GM12892 (cell line): ENCODE measurements around the gene EIF4A2.
A peak's percentile ranks its signal among the peaks of the same experiment; 100 is the strongest.

Source experiments
- DNase-seq: peaks from one replicate; pipeline ENCODE4 v3.0.0; 2011; ENCODE audit not compliant: insufficient read length
- FAIRE-seq: peaks from 2 replicates; lab custom pipeline; 2011; peaks lifted over from hg19 to GRCh38; lab: Jason Lieb, UNC
- POLR2A ChIP-seq: IDR thresholded peaks from 2 replicates; pipeline ENCODE4 v1.6.1; 2011; ENCODE audit warnings: low read depth, low read length, control low read depth
- POLR2AphosphoS5 ChIP-seq: IDR thresholded peaks from 2 replicates; pipeline ENCODE4 v1.6.1; 2011; ENCODE audit warnings: low read depth, low read length, control low read depth
- TAF1 ChIP-seq: IDR thresholded peaks from 2 replicates; pipeline ENCODE4 v1.6.1; 2011; ENCODE audit warnings: low read depth, mild to moderate bottlenecking, control low read depth, low read length, borderline replicate concordance

Gene EIF4A2

DNA sequence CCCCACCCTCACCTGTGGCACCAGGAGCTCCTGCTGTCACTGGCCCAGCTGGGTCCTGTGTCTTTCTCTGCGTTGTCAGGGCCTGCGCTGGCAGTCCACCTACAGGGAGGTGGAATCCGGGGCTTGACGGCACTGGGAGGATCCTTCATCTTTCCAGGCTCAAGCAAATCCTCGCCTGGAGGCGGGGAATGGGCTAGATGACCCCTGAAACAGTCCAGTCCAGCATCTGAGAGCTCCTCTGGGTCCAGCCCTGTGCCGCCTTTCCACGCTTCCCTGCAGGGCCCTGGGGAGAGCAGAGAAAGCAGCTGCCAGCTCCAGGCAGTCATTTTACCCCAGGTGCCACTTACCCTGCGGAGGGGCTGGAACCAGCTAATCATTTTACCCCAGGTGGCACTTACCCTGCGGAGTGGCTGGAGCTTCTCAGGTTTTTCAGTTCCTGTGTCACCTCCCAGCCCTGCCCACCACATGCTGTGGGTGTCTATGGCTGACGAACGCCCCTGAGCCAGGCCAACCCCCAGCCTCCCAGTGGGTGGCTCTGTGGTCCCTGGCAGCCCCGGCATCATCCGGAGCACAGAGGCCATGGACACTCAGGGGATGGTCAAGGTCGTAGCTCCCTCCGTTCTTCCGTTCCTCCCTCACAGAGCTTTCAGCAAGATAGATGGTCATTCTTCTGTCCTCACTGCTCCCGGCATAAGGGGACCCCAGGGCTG, 41.2 kb downstream of the EIF4A2 start:
- FAIRE-seq = no peak
- no peak for DNase-seq
- no peak for TF ChIP-seq POLR2A
- no peak for TF ChIP-seq POLR2AphosphoS5
- TF ChIP-seq TAF1 = no peak

DNA sequence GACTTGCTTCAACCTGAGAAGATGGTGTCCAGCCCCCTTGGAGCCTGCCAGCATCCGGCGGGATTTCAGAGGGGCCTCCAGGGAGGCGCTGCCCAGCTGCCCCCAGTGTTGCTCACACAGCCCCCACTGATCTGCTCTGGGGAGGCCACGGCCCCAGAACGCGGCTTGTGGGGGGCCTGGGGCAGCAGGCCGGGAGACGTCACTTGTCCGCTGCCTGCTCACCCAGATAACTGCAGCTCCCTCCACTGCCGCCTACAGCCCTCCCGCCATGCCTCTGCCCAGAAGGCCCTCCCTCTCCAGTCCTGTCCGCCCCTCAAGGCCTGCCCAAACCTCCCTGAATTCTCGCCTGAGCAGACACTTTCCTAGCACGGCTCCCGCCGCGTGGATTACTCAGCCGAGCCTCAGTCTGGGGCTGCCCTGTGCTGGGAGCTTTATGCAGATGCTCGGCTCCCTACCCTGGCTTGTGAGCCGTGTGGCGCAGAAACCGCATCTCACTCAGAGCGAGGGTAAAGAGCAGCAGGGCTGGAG, 42.0 kb downstream of the EIF4A2 start:
- FAIRE-seq (peak; percentile 63), DNase-seq (no peak)
- TF ChIP-seq TAF1 (no peak), POLR2A (no peak), POLR2AphosphoS5 (no peak)

DNA sequence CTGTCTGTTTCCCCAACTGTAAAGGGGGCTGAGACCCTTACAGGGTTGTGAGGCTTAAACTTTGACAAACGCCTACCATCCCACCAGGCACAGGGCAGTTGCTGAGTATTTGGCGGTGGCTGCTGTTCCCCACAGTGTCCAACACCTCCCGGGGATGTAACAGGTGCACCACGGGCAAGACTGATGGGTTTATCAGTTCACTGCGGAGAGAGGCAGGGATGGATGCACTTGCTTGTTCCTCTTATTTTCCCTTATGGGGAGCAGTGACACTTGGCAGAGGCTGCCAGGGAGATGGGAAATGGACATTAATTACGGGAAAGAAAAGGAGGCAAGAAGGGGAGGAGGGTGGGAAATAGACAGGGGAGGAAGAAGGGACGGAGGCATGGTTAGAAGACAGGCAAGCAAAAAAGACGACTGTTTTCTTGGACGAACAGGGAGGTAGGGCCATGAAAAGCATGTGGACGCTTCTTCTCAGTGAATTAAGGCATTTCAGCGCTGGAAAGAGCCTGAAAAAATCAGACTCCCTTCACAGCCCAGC, 42.6 kb downstream of the EIF4A2 start:
- FAIRE-seq (no peak), DNase-seq (no peak)
- TF ChIP-seq TAF1 = no peak
- no peak for TF ChIP-seq POLR2AphosphoS5
- TF ChIP-seq POLR2A = no peak

DNA sequence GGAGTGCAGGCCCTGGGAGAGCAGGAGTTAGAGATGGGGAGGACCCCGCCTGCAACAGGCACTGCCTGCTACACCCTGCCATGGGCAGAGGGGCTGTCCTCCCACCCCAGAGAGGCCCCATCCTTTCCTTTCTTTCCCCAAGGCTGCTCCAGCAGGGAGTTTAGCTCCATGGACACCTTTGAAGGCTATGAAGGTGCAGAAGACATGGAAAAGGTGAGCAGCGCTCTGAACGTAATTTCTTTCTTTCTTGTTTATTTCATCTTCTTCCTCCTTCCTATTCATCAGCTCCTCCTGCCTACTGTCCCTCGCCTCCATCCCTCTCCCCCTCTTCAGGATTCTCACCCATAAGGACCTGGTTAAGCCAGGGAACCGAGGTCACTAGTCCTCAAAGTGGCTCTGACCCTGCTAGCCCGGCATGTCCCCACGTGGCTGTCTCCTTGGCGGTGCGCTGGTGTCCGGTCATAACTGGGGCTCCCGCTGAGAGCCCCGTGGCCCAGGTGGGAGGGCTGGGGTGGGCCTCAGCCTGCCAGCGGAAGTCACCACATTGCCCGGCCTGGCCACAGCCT, 43.1 kb downstream of the EIF4A2 start:
- TF ChIP-seq POLR2AphosphoS5 = no peak
- TF ChIP-seq POLR2A = no peak
- FAIRE-seq (no peak), DNase-seq (no peak)

DNA sequence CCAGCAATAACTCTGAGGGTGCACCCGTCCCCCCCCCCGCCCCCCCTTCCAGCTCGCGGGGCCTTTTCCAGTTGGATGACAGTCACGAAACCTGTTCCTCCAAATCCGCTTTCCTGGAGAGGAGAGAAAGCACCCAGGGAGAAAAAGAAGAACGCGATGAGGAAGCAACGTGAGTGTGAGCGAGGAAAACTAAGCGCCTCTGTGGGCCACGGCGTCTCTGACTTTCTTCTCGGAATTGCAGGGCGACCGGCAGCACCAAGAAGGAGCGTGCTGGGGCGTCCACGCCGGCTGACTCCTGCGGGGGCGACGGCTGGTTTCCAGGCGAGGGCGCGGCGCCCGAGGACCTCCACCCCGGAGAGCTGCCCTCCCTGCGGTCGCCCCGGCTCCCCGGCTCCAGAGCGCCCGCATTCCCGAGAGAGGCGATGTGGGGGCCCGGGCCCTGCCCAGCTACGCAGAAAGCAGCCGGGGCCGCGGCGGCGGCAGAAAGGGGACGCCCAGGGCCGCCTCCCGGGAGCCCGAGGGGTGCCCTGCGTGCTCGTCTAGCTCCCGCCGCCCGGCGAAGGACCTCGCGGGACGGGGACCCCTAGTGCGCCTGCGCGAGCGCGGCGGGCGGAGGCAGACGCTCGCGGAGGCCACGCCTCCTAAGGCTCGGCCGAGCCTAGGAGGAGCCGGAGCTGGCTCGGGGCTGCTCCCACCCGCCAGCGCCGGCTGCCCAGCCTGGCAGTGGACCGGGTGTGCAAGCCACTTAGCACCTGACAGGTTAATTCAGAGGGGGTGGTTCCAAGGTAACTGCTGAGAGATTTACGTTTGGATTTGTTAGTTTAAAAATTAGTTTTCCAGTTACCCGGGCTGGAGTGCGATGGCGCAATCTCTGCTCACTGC, 43.8 kb downstream of the EIF4A2 start:
- peak; percentile 99 for DNase-seq
- TF ChIP-seq POLR2A (no peak), TAF1 (no peak), POLR2AphosphoS5 (no peak)
- peak; percentile 88 for FAIRE-seq

DNA sequence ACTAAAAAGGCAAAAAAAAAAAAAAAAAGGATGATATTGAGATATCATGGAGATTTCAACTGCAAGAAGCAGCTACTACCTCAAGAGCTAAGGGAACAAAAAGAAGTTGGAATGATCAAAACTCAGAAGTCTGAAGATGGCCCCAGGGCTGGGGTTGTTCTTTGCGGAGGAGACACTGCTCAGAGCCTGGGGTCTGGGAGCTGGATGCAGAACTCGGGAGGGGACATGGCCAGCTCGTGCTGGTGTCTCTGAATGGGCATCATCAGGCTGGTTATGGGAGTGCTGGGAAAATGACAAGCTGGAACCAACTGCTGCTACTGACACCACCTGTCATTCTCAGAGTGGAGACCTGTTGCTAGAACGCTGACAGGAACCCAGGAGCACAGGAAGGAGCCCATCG, 45.0 kb downstream of the EIF4A2 start:
- FAIRE-seq (no peak), DNase-seq (no peak)
- TF ChIP-seq TAF1 (no peak), POLR2A (no peak), POLR2AphosphoS5 (no peak)

DNA sequence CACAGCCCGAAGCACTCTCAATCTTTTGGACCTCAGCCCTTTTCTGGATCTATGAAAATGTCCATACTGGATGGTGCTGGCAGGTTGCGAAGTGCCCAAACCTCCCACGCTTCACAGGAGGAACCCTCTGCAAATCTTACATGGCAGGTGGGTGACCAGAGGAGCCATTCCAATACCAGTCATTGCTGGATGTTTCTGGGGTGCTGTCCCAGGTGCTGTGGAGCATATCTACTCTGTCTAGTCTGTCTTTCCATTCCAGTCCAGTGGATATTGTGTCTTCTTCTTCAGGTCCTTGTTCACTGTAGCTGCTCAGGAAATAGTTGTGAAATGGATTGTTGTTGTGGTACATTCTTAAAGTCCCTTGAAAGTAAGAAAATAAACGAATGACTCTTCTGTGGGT, 48.4 kb downstream of the EIF4A2 start:
- no peak for DNase-seq
- FAIRE-seq = no peak
- TF ChIP-seq TAF1 = no peak
- no peak for TF ChIP-seq POLR2A
- no peak for TF ChIP-seq POLR2AphosphoS5

DNA sequence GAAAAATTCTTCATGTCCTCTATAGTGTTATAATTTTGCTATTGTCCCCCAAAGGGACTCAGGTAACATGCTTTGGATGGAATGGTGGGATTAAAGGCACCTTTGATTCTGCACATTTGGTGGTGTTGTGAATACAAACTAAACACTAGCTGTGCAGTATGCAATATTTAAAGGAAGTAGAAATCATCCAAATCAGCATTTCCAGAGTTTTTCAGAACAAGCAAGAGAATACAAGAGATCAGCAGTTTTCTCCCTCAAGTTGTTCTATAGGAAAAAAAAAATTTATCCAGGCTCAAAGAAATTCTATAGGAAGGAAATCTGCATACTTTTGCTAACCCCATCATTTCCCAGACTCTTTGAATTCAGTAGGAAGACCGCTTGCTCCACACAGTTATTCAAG, 48.9 kb downstream of the EIF4A2 start:
- TF ChIP-seq TAF1 (no peak), POLR2AphosphoS5 (no peak), POLR2A (no peak)
- FAIRE-seq (no peak), DNase-seq (no peak)
